Right hindlimb (tissue), 1 donor: ENCODE measurements around the gene PNKP.
A peak's percentile ranks its signal among the peaks of the same experiment; 100 is the strongest.
"Not testable (repeated sequence)": the region's sequence is repeated elsewhere in the genome, so short reads cannot be mapped to it uniquely, and the experiment has no call there.

ENCODE experiments used
- DNase-seq: peaks from one replicate; pipeline ENCODE4 v3.0.0-alpha.2; 2018

The PNKP gene

DNA sequence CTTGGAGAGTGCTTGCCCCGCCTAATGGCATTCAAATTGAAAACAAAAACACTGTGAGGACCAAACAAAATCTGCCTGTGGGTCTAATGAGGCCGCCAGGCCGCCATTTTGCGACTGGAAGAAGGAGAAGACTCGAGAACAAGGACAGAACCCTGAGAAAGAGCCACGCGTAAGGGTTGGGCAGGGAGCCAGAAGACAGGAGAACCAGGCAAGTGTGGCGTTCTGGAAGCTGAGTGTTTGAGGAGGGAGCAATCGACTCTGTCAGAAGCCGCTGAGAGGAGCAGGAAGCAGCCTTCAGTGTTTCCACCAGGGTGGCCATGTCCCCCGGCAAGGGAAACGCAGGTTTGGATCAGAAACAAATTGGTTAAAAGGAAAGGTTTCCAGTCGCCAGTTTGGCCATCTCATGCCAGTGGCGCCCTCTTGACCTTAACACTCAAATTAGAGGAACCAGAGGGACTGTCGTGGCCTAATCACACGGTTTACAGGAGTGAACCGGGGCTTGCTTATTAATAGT is 26.6 kb downstream of the PNKP start:
- no peak for DNase-seq

DNA sequence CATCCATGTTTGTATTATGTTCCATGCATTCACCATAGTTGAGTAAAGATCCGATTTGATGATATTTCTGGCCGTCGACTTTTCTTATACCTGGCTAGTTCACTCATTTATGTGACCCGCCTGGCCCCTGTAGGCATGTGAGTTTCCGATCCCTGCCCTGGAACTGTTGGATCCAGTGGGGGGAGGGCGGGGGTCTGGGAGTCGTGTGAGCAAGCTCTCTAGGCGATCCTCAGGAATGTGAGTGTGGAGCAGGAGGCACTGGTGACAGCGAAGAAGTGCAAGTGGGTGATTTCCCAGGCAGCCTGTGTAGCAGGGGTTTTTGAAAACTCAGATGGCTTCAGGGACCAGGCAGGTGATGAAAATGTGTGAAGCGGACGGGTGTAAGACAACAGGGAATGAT is 27.1 kb downstream of the PNKP start:
- no peak for DNase-seq

DNA sequence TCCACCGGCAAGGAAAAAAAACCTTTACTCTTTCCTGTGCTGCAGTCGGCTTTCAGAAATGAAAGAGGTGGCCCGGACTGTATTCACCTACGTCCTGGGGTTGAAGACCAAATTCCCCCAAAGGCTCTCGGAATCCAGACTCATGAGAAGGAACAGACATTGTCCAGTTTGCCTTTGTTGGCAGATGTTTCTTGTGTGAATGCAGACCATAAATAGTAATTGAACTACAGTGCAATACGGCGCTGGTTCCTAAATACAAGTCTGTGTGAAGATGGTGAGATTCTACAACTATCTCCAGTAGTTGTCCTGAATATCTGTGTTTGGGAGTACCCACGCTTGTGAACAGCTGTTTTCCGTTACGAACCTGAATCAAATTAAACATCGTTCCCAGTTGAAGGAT is 27.7 kb downstream of the PNKP start:
- DNase-seq = no peak

DNA sequence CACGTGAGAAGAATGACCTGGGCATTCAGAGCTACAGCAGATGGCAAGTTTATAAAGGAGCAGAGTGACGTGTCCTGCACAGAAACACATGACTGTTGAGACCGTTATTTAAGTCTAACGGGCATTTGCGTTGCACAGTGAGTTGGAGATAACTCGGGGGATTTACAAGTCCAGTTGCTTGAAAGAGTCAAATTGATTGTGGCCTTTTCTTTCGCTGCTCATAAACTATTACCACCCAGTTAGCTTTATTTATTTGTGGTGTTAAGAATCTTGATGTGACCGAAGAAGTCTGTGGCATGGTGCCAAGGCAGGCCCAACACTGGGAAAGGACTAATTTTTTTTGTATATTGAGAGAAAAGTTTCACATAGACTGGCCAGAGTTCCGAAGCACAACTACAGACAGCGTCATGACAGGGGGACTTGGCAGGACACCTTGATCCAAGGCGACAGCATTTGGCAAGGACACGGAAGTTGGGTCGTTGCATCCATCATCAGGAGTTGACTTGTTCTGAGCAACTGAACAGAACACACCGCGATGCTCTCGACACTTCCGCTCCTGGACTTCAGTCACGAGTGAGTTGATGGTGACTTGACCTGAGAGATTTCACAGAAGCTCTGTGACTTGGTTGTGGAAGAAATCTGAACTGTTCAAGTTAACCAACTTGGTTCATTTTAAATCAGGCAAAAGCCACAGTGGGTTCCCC is 28.3 kb downstream of the PNKP start:
- DNase-seq = no peak

DNA sequence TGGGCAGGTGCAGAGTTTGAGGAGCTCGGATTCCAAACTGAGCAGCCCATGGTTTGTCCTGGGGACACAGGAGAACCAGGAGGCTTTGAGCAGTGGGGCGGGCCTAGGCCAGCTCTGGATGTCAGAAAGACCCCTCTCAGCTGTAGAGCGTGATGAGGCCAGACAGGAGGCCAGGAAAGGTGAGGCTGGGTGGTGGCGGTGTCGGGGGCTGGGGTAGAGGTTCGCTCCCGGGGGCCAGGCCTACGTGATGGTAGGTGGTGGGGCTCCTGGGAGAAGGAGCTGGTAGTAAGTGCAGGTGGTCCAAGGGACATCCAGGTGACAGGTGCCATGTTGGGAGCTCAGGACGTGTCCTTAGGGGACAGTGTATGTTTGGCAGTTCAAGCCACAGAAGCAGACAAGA is 30.0 kb downstream of the PNKP start:
- DNase-seq = no peak

DNA sequence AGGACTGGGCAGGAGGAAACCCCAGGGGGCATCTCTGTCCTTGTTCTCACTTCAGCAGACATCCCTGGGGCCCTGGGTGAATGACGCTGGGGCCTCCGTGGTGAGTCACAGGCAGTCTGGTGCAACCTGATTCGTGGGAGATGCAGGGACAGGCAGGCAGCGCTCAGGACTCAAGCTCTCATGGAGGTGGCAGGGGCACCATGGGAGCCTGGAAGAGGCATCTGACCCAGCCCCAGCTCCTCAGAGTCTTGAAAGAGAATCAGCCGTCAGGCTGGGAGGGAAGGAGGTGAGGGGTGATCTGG is 30.4 kb downstream of the PNKP start:
- no peak for DNase-seq

DNA sequence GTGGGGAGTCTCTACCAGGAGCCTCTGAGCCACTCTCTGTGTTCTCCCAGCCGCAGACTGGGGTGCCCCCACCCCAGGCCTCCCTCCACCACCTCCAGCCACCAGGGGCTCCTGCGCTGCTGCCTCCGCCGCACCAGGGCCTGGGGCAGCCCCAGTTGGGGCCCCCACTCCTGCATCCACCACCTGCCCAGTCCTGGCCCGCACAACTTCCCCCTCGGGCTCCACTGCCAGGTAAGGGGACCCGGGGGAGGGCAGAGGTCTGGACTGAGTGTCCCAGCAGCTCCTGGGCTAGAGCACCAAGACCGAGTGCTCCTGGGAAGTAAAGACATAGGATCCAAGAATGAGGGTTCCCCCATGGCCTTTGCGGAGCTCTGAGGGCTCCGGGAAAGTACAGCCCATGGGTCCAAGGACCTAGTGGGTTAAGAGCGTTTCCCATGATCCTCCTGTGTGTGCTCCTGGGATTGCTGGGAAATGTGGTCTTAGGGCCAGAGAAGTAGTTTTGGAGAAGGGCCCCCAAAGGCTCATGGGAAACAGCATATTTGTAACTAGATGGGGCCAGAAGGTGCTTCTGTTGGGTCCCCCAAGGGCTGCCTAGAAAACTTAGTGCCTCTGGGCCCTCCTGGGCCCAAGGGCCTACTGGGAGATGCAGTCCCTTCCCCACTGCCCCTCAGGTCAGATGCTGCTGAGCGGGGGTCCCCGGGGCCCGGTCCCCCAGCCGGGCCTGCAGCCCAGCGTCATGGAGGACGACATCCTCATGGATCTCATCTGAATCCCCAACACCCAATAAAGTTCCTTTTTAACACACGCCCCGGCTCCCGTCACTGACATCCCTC is 31.0 kb downstream of the PNKP start:
- no peak for DNase-seq

DNA sequence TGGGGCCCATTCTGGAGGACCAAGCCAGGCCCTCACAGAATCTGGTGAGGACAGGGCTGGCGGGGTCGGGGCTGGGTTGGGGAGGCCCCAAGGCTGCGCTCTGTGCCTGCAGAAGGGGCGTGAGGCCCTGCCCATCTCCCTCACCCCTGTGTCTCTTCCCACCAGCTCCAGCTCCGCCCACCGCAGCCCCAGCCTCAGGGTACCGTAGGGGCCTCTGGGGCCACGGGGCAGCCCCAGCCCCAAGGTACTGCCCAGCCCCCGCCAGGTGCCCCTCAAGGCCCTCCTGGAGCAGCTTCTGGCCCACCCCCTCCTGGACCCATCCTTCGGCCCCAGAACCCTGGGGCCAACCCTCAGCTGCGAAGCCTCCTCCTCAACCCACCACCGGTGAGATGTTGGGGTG is 31.8 kb downstream of the PNKP start:
- no peak for DNase-seq

DNA sequence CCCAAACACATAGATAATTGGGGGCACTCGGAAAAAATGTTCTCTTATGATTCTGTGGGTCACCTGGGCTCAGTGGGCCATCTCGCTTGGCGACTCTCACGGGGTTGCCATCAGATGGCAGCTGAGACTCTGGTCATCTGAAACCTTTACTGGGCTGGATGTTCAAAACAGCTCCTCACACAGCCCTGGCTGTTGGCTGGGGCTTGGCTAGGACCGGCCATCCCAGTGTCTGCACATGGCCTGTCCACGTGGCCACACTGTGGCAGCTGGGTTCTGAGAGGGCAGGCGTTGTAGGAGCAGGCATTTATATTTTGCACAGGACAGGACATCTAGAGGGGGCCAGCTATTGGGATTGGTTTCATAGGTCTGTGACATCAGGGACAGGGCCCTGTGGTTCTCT is 33.8 kb downstream of the PNKP start:
- DNase-seq = no peak

DNA sequence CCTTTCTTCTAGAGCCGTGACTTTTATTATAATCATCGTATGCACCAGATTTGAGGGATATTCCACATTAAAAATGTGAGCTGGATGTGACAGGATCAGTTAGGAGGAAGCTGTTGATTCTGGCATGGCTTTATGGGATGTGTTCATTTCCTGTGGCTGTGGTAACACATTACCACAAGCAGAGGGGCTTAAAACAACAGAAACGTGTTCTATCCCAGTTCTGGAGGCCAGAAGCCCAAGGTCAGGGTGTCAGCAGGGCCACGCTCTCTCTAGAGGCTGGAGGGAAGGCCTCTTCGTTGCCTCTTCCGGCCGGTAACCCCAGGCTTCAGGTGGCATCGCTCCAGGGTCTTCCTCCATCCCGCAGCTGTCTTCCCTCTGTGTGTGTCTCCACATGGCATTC is 34.8 kb downstream of the PNKP start:
- no peak for DNase-seq

DNA sequence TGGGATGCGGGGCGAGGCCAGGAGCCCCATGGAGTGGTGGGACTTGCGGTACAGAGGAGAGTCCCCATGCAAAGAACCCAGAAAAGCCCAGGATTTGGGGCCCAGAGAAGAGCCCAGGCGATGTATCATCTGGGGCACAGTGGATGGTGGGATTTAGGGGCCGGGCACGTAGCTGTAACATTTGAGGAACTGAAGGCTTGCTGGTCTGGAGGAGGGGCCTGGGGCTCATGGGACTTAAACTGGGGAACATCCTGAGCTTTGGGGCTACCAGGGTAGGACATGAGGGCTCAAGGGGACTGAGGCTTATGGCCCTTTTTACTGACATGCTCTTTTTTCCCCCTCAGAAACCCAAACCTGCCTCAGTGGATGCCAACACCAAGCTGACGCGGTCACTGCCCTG is 35.8 kb downstream of the PNKP start:
- no peak for DNase-seq

DNA sequence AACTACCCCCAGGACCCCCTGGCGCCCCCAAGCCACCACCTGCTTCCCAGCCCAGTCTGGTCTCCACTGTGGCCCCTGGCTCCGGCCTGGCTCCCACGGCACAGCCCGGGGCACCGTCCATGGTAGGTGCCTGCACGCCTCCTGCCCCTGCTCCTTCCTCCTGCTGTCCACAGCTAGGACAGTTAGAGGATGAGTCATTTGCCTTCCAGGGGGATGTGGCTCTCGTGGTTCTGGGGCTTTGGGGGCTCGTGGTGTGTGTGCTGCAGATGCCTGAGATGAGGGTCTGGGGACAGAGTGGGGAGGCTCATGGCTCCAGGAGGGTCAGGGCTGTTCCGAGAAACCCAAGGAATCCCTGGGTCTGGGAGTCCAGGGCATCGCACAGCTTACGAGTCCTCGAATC is 36.6 kb downstream of the PNKP start:
- DNase-seq = no peak

DNA sequence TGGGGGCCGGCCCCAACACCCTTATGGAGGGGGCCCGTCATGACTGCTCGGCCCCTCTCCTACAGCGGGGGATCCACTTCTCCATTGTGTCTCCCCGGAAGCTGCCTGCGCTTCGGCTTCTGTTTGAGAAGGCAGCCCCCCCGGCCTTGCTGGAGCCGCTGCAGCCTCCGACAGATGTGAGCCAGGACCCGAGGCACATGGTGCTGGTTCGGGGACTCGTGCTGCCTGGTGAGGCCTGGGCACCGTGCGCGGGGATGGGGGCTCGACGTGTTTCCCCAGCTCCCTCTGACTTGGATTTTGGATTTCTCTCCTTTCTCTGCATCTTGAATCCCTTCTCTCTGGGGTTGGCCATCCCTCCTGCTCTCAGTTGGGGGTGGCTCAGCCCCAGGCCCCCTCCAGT is 37.7 kb downstream of the PNKP start:
- no peak for DNase-seq

DNA sequence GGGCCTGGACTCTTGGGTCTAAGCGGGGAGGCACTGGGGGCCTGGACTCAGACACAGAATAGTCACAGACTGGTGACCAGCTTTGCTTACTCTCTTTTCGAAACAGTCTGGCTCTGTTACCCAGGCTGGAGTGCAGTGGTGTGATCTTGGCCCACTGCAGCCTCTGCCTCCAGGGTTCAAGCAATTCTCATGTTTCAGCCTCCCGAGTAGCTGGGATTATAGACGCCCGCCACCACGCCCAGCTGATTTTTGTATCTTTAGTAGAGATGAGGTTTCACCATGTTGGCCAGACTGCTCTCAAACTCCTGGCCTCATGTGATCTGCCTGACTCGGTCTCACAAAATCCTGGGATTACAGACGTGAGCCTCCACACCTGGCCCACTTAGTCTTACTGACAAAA is 38.2 kb downstream of the PNKP start:
- no peak for DNase-seq

DNA sequence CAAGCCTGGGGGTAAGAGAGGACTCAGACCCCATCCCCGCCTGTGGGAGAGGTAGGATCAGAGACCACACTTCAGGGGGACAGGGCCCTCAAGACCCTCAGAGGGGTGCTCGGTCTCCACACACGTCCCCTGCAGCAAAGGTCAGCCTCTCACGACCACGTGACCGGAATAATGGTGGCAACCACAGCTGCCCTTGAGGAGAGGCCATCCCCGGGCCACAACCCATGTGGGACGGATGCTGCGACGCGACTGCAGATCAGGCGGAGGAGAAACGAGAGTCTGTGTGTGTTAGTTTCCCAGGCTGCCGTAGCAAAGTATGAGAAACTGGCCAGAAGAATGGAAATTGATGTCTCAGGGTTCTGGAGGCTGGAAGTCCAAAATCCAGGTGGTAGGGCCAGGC is 40.3 kb downstream of the PNKP start:
- no peak for DNase-seq

DNA sequence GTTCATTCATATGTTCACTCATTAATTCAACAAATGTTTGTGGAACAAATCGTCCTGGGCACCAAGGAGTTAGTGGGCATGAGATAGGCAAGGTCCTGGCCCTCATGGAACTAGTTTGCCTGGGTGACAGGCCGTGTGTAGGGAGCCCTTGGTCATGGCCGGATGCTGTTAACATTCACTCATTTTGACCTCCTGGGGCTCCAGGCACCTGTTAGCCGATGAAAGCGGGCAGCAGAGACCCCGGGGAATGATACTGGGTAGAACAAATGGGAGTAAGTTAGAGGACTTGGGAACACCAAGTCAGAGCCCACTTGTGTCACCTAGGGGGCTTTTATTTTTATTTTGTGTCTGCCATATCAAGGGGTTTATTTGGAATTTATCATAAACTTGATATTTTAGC is 42.7 kb downstream of the PNKP start:
- no peak for DNase-seq

DNA sequence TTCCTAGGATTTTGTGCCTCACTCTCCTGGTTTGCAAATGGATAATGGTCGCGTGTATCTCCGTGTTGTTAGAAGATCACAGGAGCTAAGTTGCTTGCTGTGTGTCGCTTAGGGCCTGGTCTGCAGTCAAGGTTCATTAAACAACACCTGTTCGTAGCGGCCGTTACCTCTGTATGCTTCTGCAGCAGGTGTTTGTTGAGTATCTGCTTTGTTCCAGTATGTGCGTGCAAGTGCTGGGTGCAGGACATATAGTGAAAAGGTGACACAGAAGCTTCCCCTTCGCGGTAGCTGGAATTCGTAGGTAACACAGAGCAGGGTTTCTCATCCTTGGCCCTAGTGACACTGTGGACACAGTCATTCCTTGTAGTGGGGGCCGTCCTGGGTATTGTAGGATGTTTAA is 43.9 kb downstream of the PNKP start:
- DNase-seq = no peak

DNA sequence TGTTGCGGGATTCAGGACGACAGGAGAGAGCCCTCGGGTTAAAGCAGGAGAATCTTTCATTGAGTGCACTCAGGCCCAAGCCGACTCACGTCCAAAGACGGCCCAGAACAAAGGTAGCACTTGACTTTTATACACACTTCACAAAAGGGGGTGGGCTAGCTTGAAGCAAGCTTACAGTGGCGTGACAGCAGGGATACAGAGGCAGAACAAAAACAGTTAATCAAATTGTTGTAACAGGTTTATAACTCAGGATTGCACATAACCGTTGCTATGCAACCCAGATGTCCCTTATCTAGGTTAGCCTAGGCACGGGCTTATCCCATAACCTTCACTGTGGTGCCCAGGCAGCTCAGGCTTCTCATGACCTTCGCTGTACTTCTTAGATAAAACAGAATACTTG is 47.3 kb downstream of the PNKP start:
- DNase-seq = no peak

DNA sequence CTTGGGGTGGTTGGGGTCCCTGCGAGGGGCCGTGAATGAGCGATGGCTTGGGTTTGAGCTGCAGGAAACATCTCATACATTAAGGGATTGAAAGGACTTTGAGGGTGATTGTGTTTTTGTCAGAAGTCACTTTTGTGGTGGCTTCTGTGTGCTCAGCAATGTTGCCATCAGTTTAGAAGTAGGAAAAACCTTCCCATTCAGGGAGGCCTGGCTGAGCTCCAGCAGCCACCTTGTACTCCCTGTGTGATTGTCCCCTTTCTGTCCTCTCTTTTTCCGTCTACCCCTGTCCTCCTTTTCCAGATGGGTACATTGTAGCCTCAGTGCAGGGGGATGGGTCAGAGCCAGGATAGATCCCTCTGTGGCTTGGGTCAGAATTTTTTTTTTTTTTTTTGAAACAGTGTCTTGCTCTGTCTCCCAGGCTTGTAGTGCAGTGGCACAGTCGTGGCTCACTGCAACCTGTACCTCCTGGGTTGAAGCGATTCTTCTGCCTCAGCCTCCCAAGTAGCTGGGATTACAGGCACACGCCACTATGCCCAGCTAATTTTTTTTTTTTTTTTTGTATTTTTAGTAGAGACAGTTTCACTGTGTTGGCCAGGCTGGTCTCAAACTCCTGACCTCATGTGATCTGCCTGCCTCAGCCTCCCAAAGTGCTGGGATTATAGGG is 47.8 kb downstream of the PNKP start:
- DNase-seq = not testable (repeated sequence)

DNA sequence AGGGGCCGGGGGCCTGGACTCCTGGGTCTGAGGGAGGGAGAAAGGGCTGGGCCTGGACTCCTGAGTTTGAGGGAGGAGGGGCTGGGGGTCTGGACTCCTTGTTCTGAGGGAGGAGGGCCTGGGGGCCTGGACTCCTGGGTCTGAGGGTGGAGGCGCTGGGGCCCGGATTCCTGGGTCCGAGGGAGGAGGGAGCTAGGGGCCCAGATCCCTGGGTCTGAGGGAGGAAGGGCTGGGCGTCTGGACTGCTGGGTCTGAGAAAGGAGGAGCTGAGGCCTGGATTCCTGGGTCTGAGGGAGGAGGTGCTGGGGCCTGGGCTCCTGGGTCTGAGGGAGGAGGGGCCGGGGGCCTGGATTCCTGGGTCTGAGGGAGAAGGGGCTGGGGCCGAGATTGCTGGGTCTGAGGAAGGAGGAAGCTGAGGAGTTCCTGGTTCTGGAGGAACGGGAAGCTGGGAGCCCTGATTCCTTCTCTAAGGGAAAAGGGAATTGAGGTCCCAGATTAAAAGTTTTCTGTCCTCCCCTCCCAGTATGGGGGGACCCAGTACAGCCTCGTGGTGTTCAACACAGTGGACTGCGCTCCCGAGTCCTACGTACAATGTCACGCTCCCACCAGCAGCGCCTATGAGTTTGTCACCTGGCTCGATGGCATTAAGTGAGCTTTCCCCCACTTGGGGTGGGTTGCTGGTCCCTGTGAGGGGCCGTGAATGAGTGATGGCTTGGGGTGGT is 48.6 kb downstream of the PNKP start:
- DNase-seq = no peak

DNA sequence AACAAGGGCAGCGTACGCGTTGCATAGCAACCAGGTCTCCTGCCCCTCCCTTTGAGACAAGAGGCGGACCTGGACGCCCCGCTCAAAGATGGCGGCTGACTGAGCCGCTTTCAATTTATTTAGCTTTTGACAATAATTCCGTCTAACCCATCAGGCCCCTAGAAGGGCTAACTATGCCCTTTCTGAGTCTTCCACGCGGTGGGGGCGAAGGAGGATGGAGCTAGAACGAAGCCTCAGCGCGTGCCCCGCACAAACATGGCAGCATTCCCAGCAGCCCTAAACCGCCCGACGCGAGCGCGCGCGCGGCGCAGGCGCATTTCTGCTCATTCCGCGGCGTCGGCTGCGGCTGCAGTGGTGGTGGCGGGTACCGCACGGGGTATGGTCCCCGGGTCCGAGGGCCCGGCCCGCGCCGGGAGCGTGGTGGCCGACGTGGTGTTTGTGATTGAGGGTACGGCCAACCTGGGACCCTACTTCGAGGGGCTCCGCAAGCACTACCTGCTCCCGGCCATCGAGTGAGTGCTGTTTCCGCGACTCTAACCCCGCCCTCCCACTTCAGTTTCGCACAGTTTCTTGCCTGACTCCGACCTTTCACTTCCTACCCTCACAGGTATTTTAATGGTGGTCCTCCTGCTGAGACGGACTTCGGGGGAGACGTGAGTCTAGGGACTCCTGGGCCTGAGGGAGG is 49.3 kb downstream of the PNKP start, which contains the start of gene MED25:
MED25 (plus strand) TSS at position 326 of the 685 bp plus-strand sequence; CDS start at position 379, 53 bp downstream.
- DNase-seq = peak; percentile 94

DNA sequence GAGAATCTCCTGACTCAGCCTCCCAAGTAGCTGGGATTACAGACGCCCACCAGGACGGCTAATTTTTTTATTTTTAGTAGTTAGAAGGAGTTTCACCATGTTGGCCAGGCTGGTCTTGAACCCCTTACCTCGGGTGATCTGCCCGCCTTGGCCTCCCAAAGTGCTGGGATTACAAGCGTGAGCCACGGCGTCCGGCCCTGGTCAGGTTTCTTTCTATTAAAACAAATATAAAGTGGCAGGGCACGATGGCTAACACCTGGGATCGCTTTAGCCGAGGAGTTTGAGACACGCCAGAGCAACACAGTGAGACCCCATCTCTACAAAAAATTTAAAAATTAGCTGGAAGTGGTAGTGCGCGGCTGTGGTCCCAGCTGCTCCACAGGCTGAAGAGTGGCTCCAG is 50.8 kb downstream of the PNKP start:
- no peak for DNase-seq

DNA sequence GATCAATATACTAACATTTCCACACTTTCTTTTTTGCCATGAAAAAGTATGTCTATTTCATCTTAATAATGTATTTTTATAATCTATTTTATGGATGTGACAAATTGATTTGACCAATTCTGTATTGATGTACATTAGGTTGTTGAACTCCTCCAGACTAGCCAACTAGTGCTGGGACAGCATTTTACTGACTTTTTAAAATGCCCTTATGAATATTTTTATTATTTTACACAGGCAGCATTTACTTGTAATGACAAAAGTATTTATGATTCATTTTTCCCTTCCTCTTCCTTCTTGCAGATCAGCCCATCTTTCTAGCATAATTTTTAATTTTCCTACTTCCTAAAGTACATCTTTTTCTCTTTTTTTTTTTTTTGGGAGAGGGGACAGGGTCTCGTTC is 53.4 kb downstream of the PNKP start:
- no peak for DNase-seq
